ENCODE measurements around the gene EEFSEC. TPM values are rescaled to one million over a fixed set of nuclear protein-coding genes. Genes with fewer than 3 reads are reported as not detected.

The EEFSEC gene
- total RNA-seq, 1 donor from 2014 or later, result 6.1 TPM

- no peak overlapping the region for H3K4me3 Mint-ChIP-seq (ENCODE audit: unreplicated experiment)
- peaks cover 8% of the 10 kb centered on the region for H3K36me3 Mint-ChIP-seq (ENCODE audit: low read depth, unreplicated experiment)
- Histone ChIP-seq H3K36me3 (ENCODE audit: insufficient read depth, low read length) (no peaks in the 10 kb centered on the region), H3K9ac (ENCODE audit: low read length) (no peak overlapping the region), H3K79me2 (ENCODE audit: insufficient read depth, low read length) (no peaks in the 10 kb centered on the region), H3K9me3 (ENCODE audit: insufficient read depth, low read depth, low read length) (no peaks in the 10 kb centered on the region), H3K27ac (ENCODE audit: low read depth, low read length) (no peak overlapping the region), H2AFZ (ENCODE audit: low read depth, low read length) (no peak overlapping the region), H3K4me3 (ENCODE audit: insufficient read depth, low read depth, low read length) (no peak overlapping the region), H3K4me1 (ENCODE audit: insufficient read depth, low read length) (no peaks in the 10 kb centered on the region), H3K27me3 (ENCODE audit: insufficient read depth, low read length) (no peaks in the 10 kb centered on the region), H3K4me2 (ENCODE audit: low read length) (no peak overlapping the region), H4K20me1 (ENCODE audit: insufficient read depth, low read length) (no peaks in the 10 kb centered on the region)
- H3K9me3 Mint-ChIP-seq (ENCODE audit: unreplicated experiment), result peaks cover 3% of the 10 kb centered on the region
- TF ChIP-seq CTCF (IDR thresholded peaks at IDR 0.05; ENCODE audit: insufficient read depth, low read depth, low read length), result no peak
- TF ChIP-seq EZH2 (IDR thresholded peaks at IDR 0.05; ENCODE audit: insufficient read depth, low read length), result no peak
- no peak for DNase-seq (ENCODE audit: low read depth)
- no peak for FAIRE-seq
- H3K27me3 Mint-ChIP-seq (ENCODE audit: low read depth, unreplicated experiment), result peaks cover 24% of the 10 kb centered on the region
- H3K4me1 Mint-ChIP-seq (ENCODE audit: low read depth, unreplicated experiment), result peaks cover 18% of the 10 kb centered on the region
- peak overlapping the region; percentile 60 for H3K27ac Mint-ChIP-seq (ENCODE audit: unreplicated experiment)
These were observed 183.3 kb downstream of the EEFSEC start for GRCh38 chr3:128336337-128337156.

- TF ChIP-seq EZH2 (IDR thresholded peaks at IDR 0.05; ENCODE audit: insufficient read depth, low read length), result no peak
- no peak for TF ChIP-seq CTCF (IDR thresholded peaks at IDR 0.05; ENCODE audit: insufficient read depth, low read depth, low read length)
- Histone ChIP-seq H4K20me1 (ENCODE audit: insufficient read depth, low read length) (no peaks in the 10 kb centered on the region), H3K9me3 (ENCODE audit: insufficient read depth, low read depth, low read length) (no peaks in the 10 kb centered on the region), H3K4me2 (ENCODE audit: low read length) (no peak overlapping the region), H2AFZ (ENCODE audit: low read depth, low read length) (no peak overlapping the region), H3K4me1 (ENCODE audit: insufficient read depth, low read length) (no peaks in the 10 kb centered on the region), H3K4me3 (ENCODE audit: insufficient read depth, low read depth, low read length) (no peak overlapping the region), H3K27ac (ENCODE audit: low read depth, low read length) (no peak overlapping the region), H3K27me3 (ENCODE audit: insufficient read depth, low read length) (no peaks in the 10 kb centered on the region), H3K9ac (ENCODE audit: low read length) (no peak overlapping the region), H3K79me2 (ENCODE audit: insufficient read depth, low read length) (no peaks in the 10 kb centered on the region), H3K36me3 (ENCODE audit: insufficient read depth, low read length) (no peaks in the 10 kb centered on the region)
- H3K4me3 Mint-ChIP-seq (ENCODE audit: unreplicated experiment), result no peak overlapping the region
- peaks cover 3% of the 10 kb centered on the region for H3K9me3 Mint-ChIP-seq (ENCODE audit: unreplicated experiment)
- peaks cover 18% of the 10 kb centered on the region for H3K4me1 Mint-ChIP-seq (ENCODE audit: low read depth, unreplicated experiment)
- no peak for FAIRE-seq
- no peak overlapping the region for H3K27ac Mint-ChIP-seq (ENCODE audit: unreplicated experiment)
- no peak for DNase-seq (ENCODE audit: low read depth)
- peaks cover 24% of the 10 kb centered on the region for H3K27me3 Mint-ChIP-seq (ENCODE audit: low read depth, unreplicated experiment)
- peaks cover 8% of the 10 kb centered on the region for H3K36me3 Mint-ChIP-seq (ENCODE audit: low read depth, unreplicated experiment)
These were observed 184.0 kb downstream of the EEFSEC start for GRCh38 chr3:128337305-128337704.
